IPS DF 6.9 (cell line): ENCODE results near the gene CYP2C19.
"Not testable (repeated sequence)": the region's sequence is repeated elsewhere in the genome, so short reads cannot be mapped to it uniquely, and the experiment has no call there.

ENCODE experiments used
- DNase-seq: peaks from one replicate; pipeline ENCODE4 v3.0.0-alpha.2; 2013; ENCODE audit warnings: low read depth, low spot score
- H3K27ac ChIP-seq: one replicate; pipeline ENCODE4 v1.5.1; 2013; ENCODE audit warnings: low read length, control low read depth
- H3K27me3 ChIP-seq: 2 replicates; pipeline ENCODE4 v1.6.1; 2013; ENCODE audit warnings: mild to moderate bottlenecking, low read length; ENCODE audit not compliant: control insufficient read depth, insufficient read depth
- H3K36me3 ChIP-seq: 2 replicates; pipeline ENCODE4 v1.6.1; 2013; ENCODE audit warnings: low read length; ENCODE audit not compliant: control insufficient read depth, insufficient read depth
- H3K4me1 ChIP-seq: 2 replicates; pipeline ENCODE4 v1.6.1; 2013; ENCODE audit warnings: low read length; ENCODE audit not compliant: control insufficient read depth, insufficient read depth
- H3K4me3 ChIP-seq: 2 replicates; pipeline ENCODE4 v1.5.1; 2013; ENCODE audit warnings: mild to moderate bottlenecking, low read length
- H3K9me3 ChIP-seq: 2 replicates; pipeline ENCODE4 v1.6.1; 2013; ENCODE audit warnings: low read length, inconsistent platforms; ENCODE audit not compliant: control insufficient read depth, insufficient read depth
- WGBS: extraction: QIAGEN DNeasy Blood & Tissue Kit; methylation state at CpG from one replicate; pipeline ENCODE4 v1.1.7; 2013; ENCODE audit warnings: mixed read lengths, missing lambda C conversion rate; ENCODE audit not compliant: insufficient read length, insufficient coverage; 5-methylcytosine and 5-hydroxymethylcytosine counted together

The CYP2C19 gene

DNA sequence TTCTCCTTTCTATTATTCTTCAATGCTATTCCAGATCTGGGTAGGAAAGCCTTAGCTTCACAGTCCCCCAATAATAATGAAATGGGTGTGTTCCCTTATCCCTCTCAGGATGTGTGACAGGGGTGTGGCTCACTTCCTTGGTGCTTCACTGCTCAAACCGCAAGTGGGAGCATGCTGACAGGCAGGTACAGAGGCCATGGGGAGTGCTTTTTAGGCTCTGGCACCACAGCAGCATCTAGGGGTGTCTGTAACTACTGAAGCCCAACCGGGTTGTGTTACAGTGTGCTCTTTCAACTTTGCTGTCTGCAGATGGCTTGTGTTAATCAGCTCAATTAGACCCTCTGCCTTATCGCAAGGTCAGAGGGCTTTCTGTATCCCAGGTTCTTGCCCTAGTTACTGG is 96.6 kb downstream of the CYP2C19 start:
- DNase-seq = no peak
- WGBS = no CpG with 5 or more reads among the region's 3 CpGs
- H3K36me3 ChIP-seq = no peaks in the 10 kb centered on the region

DNA sequence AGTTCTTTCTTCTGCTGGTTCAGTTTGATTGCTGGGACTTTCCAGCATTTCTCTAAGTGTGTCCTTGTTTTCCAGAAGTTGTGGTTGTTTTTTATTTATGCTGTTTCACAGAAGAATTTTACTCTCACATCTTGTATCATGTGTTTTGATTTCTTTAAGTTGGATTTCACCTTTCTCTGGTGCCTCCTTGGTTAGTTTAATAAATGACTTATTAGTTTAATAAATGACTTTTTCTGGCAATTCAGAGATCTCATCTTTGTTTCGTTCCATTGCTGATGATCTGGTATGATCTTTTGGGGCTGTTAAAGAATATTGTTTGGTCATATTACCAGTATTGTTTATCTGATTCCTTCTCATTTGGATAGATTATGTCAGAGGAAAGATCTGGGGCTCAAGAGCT is 116.2 kb downstream of the CYP2C19 start:
- Histone ChIP-seq H3K27ac (no peak overlapping the region), H3K4me1 (no peaks in the 10 kb centered on the region), H3K9me3 (no peaks in the 10 kb centered on the region), H3K27me3 (no peaks in the 10 kb centered on the region), H3K4me3 (no peak overlapping the region), H3K36me3 (no peaks in the 10 kb centered on the region)
- WGBS = no CpG with 5 or more reads among the region's 1 CpG
- DNase-seq = no peak

More for the DNA sequence above, 96.6 kb downstream of the CYP2C19 start:
- H3K9me3 ChIP-seq = peaks cover 1% of the 10 kb centered on the region; the same call in 1 of the 2 replicates
- no peaks in the 10 kb centered on the region for H3K27me3 ChIP-seq
- no peaks in the 10 kb centered on the region for H3K4me1 ChIP-seq
- H3K27ac ChIP-seq = no peak overlapping the region
- no peak overlapping the region for H3K4me3 ChIP-seq

DNA sequence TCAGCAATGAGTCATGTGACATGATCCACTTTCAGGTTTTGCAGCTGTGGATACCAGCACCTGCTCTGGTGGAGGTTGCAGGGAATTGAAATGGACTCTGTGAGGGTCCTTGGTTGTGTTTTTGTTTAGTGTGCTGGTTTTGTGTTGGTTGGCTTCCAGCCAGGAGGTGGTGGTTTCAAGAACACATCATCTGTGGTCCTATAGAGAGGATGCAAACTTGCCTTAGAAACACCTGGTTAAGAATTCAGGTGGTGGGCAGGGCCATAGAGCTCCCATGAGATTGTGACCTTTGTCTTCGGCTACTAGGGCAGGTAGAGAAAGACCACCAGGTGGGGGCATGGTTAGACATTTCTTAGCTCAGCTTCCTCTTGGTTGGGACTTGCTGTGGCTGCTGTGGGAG is 116.7 kb downstream of the CYP2C19 start:
- Histone ChIP-seq H3K27ac (no peak overlapping the region), H3K9me3 (no peaks in the 10 kb centered on the region), H3K4me1 (no peaks in the 10 kb centered on the region), H3K4me3 (no peak overlapping the region), H3K27me3 (no peaks in the 10 kb centered on the region), H3K36me3 (no peaks in the 10 kb centered on the region)
- WGBS = no CpG with 5 or more reads among the region's 1 CpG
- DNase-seq = no peak

DNA sequence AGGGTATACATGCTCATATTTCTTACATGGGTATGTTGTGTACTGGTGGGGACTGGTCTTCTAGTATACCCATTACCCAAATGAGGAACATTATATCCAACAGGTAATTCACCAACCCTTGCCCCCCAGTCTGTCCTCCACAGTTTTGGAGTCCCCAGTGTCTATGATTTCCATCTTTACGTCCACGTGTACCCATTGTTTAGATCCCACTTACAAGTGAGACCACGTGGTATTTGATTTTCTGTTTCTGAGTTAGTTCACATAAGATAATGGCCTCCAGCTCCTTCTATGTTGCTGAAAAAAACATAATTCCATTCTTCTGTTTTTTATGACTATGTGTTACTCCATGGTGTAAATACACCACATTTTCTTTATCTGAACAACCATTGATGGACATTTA is 126.6 kb downstream of the CYP2C19 start:
- H3K27ac ChIP-seq = no peak overlapping the region
- H3K4me1 ChIP-seq = no peaks in the 10 kb centered on the region
- no peak for DNase-seq
- H3K36me3 ChIP-seq = no peaks in the 10 kb centered on the region
- H3K9me3 ChIP-seq = no peaks in the 10 kb centered on the region
- no peak overlapping the region for H3K4me3 ChIP-seq
- no peaks in the 10 kb centered on the region for H3K27me3 ChIP-seq
- no CpG with 5 or more reads among the region's 3 CpGs for WGBS

DNA sequence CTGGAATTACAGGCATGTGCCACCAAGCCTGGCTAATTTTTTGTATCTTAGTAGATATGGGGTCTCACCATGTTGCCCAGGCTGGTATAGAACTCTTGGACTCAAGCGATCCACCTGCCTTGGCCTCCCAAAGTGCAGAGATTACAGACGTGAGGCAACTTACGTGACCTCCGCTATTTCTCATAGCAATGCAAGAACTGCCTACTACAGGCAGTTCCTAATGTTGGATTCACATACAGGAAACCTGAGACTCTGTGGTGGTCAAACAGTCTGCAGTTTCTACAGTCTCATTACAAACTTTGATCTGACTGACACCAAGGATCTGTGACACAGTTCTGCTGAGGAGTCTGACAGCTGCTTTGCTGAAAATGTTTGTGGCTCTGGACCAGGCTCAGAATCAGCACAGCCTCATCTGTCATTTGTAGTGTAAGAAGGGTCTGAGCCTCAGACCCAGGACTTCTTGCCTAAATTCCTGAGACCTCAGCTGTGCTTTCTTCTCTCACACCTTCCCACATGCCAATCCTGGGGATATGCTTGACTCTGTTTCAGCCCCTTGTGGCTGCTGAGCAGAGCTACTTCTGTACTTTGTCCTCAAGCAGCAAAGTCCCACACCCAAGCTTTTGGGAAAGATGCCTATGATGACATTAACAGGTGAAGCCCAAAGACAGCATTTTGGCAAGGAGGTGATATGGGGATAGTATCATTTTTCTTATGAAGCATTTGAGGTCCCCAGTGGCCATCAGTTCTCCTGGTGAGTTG is 128.0 kb downstream of the CYP2C19 start:
- no peaks in the 10 kb centered on the region for H3K9me3 ChIP-seq
- H3K4me3 ChIP-seq = no peak overlapping the region
- no peaks in the 10 kb centered on the region for H3K27me3 ChIP-seq
- H3K36me3 ChIP-seq = no peaks in the 10 kb centered on the region
- H3K27ac ChIP-seq = no peak overlapping the region
- no CpG with 5 or more reads among the region's 4 CpGs for WGBS
- H3K4me1 ChIP-seq = no peaks in the 10 kb centered on the region
- DNase-seq = no peak

DNA sequence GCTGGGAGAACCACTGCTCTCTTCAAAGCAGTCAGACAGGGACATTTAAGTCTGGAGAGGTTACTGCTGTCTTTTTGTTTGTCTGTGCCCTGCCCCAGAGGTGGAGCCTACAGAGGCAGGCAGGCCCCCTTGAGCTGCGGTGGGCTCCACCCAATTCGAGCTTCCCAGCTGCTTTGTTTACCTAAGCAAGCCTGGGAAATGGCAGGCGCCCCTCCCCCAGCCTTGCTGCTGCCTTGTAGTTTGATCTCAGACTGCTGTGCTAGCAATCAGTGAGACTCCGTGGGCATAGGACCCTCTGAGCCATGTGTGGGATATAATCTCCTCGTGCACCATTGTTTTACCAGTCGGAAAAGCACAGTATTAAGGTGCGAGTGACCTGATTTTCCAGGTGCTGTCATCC is 135.9 kb downstream of the CYP2C19 start:
- not testable (repeated sequence) for DNase-seq, H3K27me3 ChIP-seq, H3K4me1 ChIP-seq, H3K9me3 ChIP-seq, H3K27ac ChIP-seq, H3K4me3 ChIP-seq, H3K36me3 ChIP-seq
- WGBS = no CpG with 5 or more reads among the region's 7 CpGs

DNA sequence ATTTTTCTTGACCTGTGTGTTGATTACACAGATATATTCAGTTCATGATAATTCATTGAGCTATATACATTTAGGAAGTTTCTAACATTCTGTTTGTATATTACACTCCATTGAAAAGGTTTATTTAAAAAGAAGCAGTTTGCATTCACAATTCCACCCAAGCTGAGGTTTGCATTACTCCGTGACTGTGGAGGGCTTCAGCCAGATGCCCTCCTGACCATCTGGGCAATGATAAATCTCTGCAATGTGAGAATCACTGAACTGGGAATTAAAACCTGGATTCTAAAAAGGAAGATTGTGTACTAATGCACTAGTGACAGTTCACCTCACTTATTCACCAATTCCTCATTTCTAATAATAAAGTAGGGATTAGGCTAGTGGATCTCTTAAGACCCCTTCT is 139.6 kb downstream of the CYP2C19 start:
- no peak overlapping the region for H3K27ac ChIP-seq
- WGBS = no CpG with 5 or more reads among the region's 1 CpG

DNA sequence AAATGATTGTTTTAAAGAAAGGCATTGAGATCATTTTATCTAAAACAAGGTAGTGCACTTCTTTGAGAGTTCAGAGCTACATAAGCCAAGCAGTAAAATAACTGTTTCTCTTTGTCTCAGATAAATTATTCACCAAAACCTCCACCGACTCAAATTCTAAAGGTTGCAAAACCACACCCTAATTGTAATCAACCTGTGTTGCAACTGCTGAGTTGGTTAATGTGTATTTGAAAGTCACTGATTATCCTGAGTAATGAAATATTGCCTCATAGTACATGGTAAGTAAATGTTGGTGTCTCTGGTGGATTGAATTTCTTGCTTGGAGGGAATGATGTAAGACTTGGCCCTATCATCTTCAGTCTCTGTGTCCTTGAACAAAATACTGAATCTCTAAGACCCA is 140.1 kb downstream of the CYP2C19 start:
- no peak overlapping the region for H3K4me3 ChIP-seq
- H3K27ac ChIP-seq = no peak overlapping the region
- no peaks in the 10 kb centered on the region for H3K36me3 ChIP-seq
- WGBS = no CpG with 5 or more reads among the region's 1 CpG
- H3K4me1 ChIP-seq = no peaks in the 10 kb centered on the region
- H3K9me3 ChIP-seq = no peaks in the 10 kb centered on the region
- no peak for DNase-seq
- no peaks in the 10 kb centered on the region for H3K27me3 ChIP-seq

More for the DNA sequence above, 139.6 kb downstream of the CYP2C19 start:
- no peaks in the 10 kb centered on the region for H3K27me3 ChIP-seq
- no peaks in the 10 kb centered on the region for H3K9me3 ChIP-seq
- H3K4me1 ChIP-seq = no peaks in the 10 kb centered on the region
- H3K36me3 ChIP-seq = no peaks in the 10 kb centered on the region
- no peak for DNase-seq
- H3K4me3 ChIP-seq = no peak overlapping the region
